Activated CD8-positive, alpha-beta memory T cell treated with anti-CD3 and anti-CD28 coated beads, Interleukin-2, amount 50 U/mL, for 24 hours (primary cell): ENCODE measurements around the gene PCMTD2.
"Not testable (repeated sequence)": the region's sequence is repeated elsewhere in the genome, so short reads cannot be mapped to it uniquely, and the experiment has no call there.

Source experiments
- DNase-seq: peaks from one replicate; pipeline ENCODE4 v3.0.0-alpha.2; 2020; ENCODE audit errors: extremely low read depth

PCMTD2 gene

GRCh38 chr20:64286447-64287263 lies 31.1 kb downstream of the PCMTD2 start:
- not testable (repeated sequence) for DNase-seq

GRCh38 chr20:64287264-64287590 lies 31.7 kb downstream of the PCMTD2 start:
- not testable (repeated sequence) for DNase-seq

GRCh38 chr20:64292167-64292566 lies 36.6 kb downstream of the PCMTD2 start:
- not testable (repeated sequence) for DNase-seq

DNA sequence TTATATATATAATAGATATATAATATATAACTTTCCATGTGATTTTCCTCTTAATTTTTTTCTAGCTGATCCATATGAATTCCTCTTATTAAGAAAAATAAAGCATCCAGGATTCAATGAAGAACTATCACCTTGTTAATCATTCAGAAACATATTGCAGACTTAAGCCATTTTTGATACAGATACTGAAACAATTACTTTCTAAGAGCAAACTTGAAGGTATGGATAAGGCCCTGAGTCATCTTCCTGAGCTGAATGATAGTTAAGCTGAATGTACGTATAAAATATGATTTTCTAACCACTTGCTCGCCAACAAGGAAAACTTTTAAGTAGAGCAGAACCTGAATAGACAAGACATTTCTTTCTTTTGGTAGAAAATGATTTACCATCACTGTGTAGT lies 47.5 kb downstream of the PCMTD2 start:
- not testable (repeated sequence) for DNase-seq

- not testable (repeated sequence) for DNase-seq
Observed at GRCh38 chr20:64313761-64314160, 58.2 kb downstream of the PCMTD2 start.

DNA sequence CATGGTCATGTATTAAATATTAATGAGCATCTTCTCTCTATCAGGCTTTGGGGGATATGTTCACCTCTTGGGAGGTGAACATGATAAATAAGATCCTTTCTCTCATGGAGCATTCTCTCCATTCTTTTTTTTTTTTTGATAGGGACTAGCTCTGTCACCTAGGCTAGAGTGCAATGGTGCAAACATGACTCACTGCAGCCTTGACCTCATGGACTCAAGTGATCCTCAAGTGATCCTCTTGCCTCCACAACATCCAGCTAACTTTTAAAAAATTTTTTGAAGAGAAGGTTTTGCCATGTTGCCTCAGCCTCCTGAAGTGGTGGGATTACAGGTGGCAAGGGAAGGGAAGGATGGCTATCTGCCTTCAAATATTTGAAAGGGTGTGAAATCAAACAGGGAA lies 59.8 kb downstream of the PCMTD2 start:
- DNase-seq, result not testable (repeated sequence)

DNA sequence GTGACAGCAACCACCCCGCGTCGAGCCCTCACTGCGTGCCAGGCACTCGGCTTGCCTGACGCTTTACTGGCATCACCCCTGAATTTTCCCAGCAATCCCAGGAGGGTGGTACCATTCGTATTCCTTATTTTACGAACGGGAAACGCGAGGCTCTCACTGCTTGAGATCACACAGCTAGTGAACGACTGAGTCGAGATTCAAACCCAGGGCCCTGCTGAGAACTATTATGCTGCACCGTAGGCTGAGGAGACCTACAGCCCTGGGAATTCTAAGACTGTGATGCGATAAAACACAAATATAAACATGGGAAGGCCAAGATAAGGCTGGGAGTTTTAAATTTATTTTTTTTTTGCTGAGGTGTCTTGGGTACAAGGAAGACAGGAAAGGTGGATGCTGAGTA lies 60.3 kb downstream of the PCMTD2 start:
- not testable (repeated sequence) for DNase-seq

DNA sequence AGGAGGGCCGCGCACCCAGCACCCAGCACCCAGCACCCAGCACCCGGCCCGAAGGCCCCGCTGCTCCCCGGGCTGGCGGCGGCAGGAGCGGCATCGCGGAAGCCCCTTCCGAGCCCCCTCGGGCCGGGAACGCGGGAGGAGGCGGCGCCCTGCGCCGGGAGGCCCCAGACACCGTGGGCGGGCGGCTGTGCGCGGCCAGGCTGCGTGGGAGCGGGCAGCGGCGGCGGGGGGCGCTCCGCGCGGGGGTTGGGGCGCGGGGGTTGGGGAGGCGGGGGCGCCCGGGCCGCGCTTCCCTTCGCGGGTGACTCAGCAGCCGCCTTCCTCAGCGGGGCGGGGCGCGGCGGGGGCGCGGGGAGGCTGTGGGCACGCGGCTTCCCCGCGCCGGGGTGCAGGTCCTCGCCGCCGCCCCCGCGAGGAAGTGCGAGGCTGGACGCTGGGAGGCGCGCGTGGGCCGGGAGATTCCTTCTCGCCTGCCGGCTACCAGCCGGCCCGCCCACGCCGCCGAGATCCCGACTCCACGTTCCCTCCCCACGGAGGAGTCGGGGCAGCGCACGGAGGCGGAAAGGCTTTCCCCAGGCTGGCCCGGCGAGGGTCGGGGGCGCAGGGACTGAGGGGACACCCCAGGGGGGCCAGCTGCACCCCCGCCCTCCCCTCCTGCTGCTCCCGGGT lies 61.0 kb downstream of the PCMTD2 start:
- not testable (repeated sequence) for DNase-seq

- DNase-seq, result not testable (repeated sequence)
Observed at GRCh38 chr20:64317331-64317730, 61.8 kb downstream of the PCMTD2 start.

DNA sequence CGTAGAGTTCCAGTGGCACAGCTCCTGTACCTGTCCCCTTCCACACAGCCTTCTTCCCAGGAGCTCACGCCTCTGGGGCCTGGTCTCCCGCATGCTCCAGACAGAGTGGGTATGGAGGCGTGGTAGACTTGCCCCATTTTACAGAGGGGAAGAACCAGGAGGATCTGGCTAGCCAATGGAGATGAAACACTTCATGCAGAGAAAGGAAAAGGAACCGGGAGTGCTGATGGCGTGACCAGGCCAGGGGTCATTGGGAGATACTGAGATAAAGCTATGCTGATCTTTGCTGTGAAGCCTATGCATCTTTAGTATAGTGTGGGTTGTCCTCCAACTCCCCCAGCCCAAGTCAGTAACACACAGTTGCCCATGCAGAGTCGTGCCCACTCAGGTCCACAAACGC lies 62.5 kb downstream of the PCMTD2 start:
- DNase-seq, result not testable (repeated sequence)

DNA sequence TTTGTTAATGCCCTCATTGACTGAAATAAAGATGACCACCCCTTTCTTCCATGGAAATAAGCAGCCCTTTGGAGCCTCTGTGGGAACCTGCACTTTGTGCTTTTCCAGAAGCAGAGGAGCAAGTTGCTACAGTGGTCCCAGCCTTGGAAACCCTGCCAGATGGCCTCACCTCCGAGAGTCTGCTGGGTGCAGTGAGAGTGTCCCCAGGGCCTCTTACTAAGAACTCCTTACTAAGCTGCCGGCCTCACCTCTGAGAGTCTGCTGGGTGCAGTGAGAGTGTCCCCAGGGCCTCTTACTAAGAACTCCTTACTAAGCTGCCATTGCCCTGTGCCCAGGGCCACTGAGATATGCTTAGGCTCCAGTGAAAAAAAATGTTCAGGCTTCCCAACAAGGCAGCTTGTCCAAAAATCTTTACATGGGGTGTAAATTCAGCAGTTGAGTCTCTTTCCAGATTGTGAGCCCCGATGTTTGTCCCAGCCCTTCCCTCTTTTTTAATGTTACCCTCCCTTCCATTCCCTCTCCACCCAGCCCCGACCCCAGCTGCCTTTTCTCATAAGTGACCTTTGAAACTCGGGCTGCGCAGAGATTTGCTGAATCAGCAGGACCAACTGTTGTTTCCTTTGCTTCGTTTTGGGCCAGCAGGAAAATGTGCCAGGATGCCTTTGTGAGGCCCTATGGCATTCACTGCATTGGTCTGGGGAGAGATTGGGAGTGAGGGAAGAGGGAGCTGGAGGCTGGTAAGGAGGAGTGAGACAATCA lies 66.7 kb downstream of the PCMTD2 start:
- DNase-seq, result not testable (repeated sequence)
